MCF 10A (cell line): ENCODE measurements around the gene CNGA2. TPM values are rescaled to one million over a fixed set of nuclear protein-coding genes. Genes with fewer than 3 reads are reported as not detected.
A peak's percentile ranks its signal among the peaks of the same experiment; 100 is the strongest.

Source experiments
- BruUV-seq: library from RNA; stranded (reverse); fragments of 400-500 nt; replicated peaks from 2 replicates; lab custom pipeline; 2021; lab: Mats Ljungman, UMichigan
- CTCF ChIA-PET: fragments of 300-600 bp; sonication (Branson Sonifier 250); formaldehyde crosslinking; extraction: SDS; loops from one replicate; lab custom pipeline; 2021; ENCODE audit warnings: antibody characterized with exemption, inconsistent platforms; lab: Yijun Ruan, JAX
- POLR2A ChIA-PET: fragments of 300-600, 350-650 bp; sonication (Branson Sonifier 250); formaldehyde crosslinking; extraction: SDS; loops from one replicate; lab custom pipeline; 2020; ENCODE audit warnings: antibody characterized with exemption, inconsistent platforms; lab: Yijun Ruan, JAX
- DNase-seq: peaks from one replicate; pipeline ENCODE4 v3.0.0-alpha.2; 2018; ENCODE audit not compliant: unreplicated experiment
- H3K27ac Mint-ChIP-seq: one replicate; pipeline ENCODE4 v1.8.0; 2022; ENCODE audit warnings: mild to moderate bottlenecking, low read depth, mixed read lengths; ENCODE audit not compliant: unreplicated experiment
- H3K27me3 Mint-ChIP-seq: one replicate; pipeline ENCODE4 v1.8.0; 2022; ENCODE audit warnings: mixed read lengths; ENCODE audit not compliant: insufficient read depth, unreplicated experiment
- H3K36me3 Mint-ChIP-seq: one replicate; pipeline ENCODE4 v1.8.0; 2022; ENCODE audit warnings: mild to moderate bottlenecking, moderate library complexity, mixed read lengths; ENCODE audit not compliant: insufficient read depth, unreplicated experiment
- H3K4me1 Mint-ChIP-seq: one replicate; pipeline ENCODE4 v1.8.0; 2022; ENCODE audit warnings: mixed read lengths; ENCODE audit not compliant: insufficient read depth, unreplicated experiment
- H3K4me3 Mint-ChIP-seq: one replicate; pipeline ENCODE4 v1.8.0; 2022; ENCODE audit warnings: mild to moderate bottlenecking, moderate library complexity, mixed read lengths; ENCODE audit not compliant: unreplicated experiment
- H3K9me3 Mint-ChIP-seq: one replicate; pipeline ENCODE4 v1.8.0; 2022; ENCODE audit warnings: mixed read lengths; ENCODE audit not compliant: unreplicated experiment
- CTCF ChIP-seq: fragments of 200-600 bp; IDR thresholded peaks from one replicate; pipeline ENCODE4 v1.8.0; 2022; ENCODE audit warnings: antibody characterized with exemption, mild to moderate bottlenecking; ENCODE audit not compliant: unreplicated experiment
- intact Hi-C: fragments of 100-400 bp; cut with micrococcal nuclease; formaldehyde crosslinking; loops from 2 replicates; pipeline ENCODE4 v1.14.1; 2022
- total RNA-seq: library from RNA; stranded (reverse); gene quantifications from 2 replicates; pipeline ENCODE4 v1.2.3, GENCODE V29; 2022

CNGA2 gene
- total RNA-seq, 1 experiment from 2014 or later, result not detected

- CTCF ChIA-PET, result interaction anchor here (0.6 to 1.1 kb wide), 3 partner anchors 16 to 871 kb away, joined by 3 to 4 read pairs (median 3); no protein-coding TSS in a partner anchor
Observed at GRCh38 chrX:151776936-151777335, 42.4 kb downstream of the CNGA2 start.

GRCh38 chrX:151779258-151779657 lies 44.7 kb downstream of the CNGA2 start:
- ChIA-PET CTCF (interaction anchor here (1.1 kb wide), 1 partner anchor 28 kb away, joined by 3 read pairs; no protein-coding TSS in a partner anchor), POLR2A (no interaction called here)
- Mint-ChIP-seq H3K9me3 (peaks cover 21% of the 10 kb centered on the region), H3K27ac (no peak overlapping the region), H3K36me3 (no peaks in the 10 kb centered on the region), H3K4me3 (no peak overlapping the region), H3K4me1 (no peaks in the 10 kb centered on the region), H3K27me3 (peaks cover 8% of the 10 kb centered on the region)
- no TSS peak for BruUV-seq
- intact Hi-C loops, result no loop called here
- no peak for DNase-seq
- TF ChIP-seq CTCF, result no peak

More at GRCh38 chrX:151776936-151777335, 42.4 kb downstream of the CNGA2 start:
- BruUV-seq, result no TSS peak
- no peak overlapping the region for H3K4me3 Mint-ChIP-seq
- TF ChIP-seq CTCF, result no peak
- POLR2A ChIA-PET, result no interaction called here
- H3K9me3 Mint-ChIP-seq, result peaks cover 12% of the 10 kb centered on the region
- H3K36me3 Mint-ChIP-seq, result peaks cover 5% of the 10 kb centered on the region
- DNase-seq, result no peak
- H3K4me1 Mint-ChIP-seq, result no peaks in the 10 kb centered on the region
- H3K27me3 Mint-ChIP-seq, result peaks cover 8% of the 10 kb centered on the region
- intact Hi-C loops, result no loop called here
- H3K27ac Mint-ChIP-seq, result no peak overlapping the region

- H3K27ac Mint-ChIP-seq, result no peak overlapping the region
- H3K4me1 Mint-ChIP-seq, result no peaks in the 10 kb centered on the region
- CTCF ChIA-PET, result no interaction called here
- no peak for DNase-seq
- peaks cover 16% of the 10 kb centered on the region for H3K9me3 Mint-ChIP-seq
- no TSS peak for BruUV-seq
- H3K27me3 Mint-ChIP-seq, result no peaks in the 10 kb centered on the region
- no peaks in the 10 kb centered on the region for H3K36me3 Mint-ChIP-seq
- POLR2A ChIA-PET, result no interaction called here
- TF ChIP-seq CTCF, result no peak
- no peak overlapping the region for H3K4me3 Mint-ChIP-seq
- intact Hi-C loops, result no loop called here
Observed at GRCh38 chrX:151780621-151781020, 46.1 kb downstream of the CNGA2 start.

GRCh38 chrX:151789179-151789800 lies 54.7 kb downstream of the CNGA2 start:
- BruUV-seq, result no TSS peak
- Mint-ChIP-seq H3K4me1 (peaks cover 7% of the 10 kb centered on the region), H3K27ac (no peak overlapping the region), H3K27me3 (no peaks in the 10 kb centered on the region), H3K4me3 (no peak overlapping the region), H3K9me3 (peaks cover 11% of the 10 kb centered on the region), H3K36me3 (no peaks in the 10 kb centered on the region)
- peak; percentile 90 for DNase-seq
- TF ChIP-seq CTCF, result no peak
- CTCF ChIA-PET, result interaction anchor here (0.5 kb wide), 1 partner anchor 627 kb away, joined by 3 read pairs; no protein-coding TSS in a partner anchor
- POLR2A ChIA-PET, result interaction anchor here (1.1 kb wide), 1 partner anchor 22 kb away, joined by 4 read pairs; no protein-coding TSS in a partner anchor
- intact Hi-C loops, result no loop called here
